Right cardiac atrium (tissue), 5 donors: Measurements from ENCODE around the gene KAZN. TPM values are rescaled to one million over a fixed set of nuclear protein-coding genes. Genes with fewer than 3 reads are reported as not detected.

ENCODE experiments used
- ATAC-seq, 2 donors: fragments of 200-7000 bp; cut with Tn5 transposase; one replicate each; pipeline versions ENCODE4 v1.8.0 to v1.9.1; 2020; ENCODE audit warnings: moderate library complexity in 2 of 2, mild to moderate bottlenecking in 1 of 2
- DNase-seq, 3 donors: peaks; one replicate each; pipeline ENCODE4 v3.0.0-alpha.2; 2020
- H3K27ac ChIP-seq: one replicate; pipeline ENCODE4 v1.5.1; 2013; ENCODE audit warnings: mild to moderate bottlenecking, low read length, control low read depth, moderate library complexity
- H3K27me3 ChIP-seq: one replicate; pipeline ENCODE4 v1.6.1; 2013; ENCODE audit not compliant: control insufficient read depth, insufficient read depth
- H3K4me1 ChIP-seq: one replicate; pipeline ENCODE4 v1.6.1; 2013; ENCODE audit warnings: low read length; ENCODE audit not compliant: control insufficient read depth, insufficient read depth
- H3K4me3 ChIP-seq: one replicate; pipeline ENCODE4 v1.5.1; 2013; ENCODE audit warnings: low read length, control low read depth
- H3K9me3 ChIP-seq: one replicate; pipeline ENCODE4 v1.6.1; 2013; ENCODE audit warnings: low read length; ENCODE audit not compliant: control insufficient read depth
- WGBS: extraction: QIAGEN DNeasy Blood & Tissue Kit; methylation state at CpG from one replicate; pipeline ENCODE4 v1.1.7; 2013; 5-methylcytosine and 5-hydroxymethylcytosine counted together
- intact Hi-C, 4 donors: fragments of 100-400 bp; cut with DNase I; formaldehyde crosslinking; loops; one replicate each; pipeline versions ENCODE4 v1.11.0 to v1.14.0; 2022 to 2023
- polyA plus RNA-seq: library from polyadenylated mRNA; stranded (reverse); fragments of 200-250 nt; gene quantifications from one replicate; pipeline ENCODE4 v1.2.3, GENCODE V29; 2013
- total RNA-seq, 4 donors: library from RNA; stranded (reverse); fragmentation: NEBNext Ultra II Directional; extraction: Animal tissue kit (Norgen Biotek cat#: 25700); gene quantifications; one replicate each; pipeline ENCODE4 v1.2.1, GENCODE V29; 2021
- donor health status: healthy with polysubstance abuse.
- donor health status: DM: no; HTN: yes; CAD: no.
- donor health status: DM: no; HTN: no; CAD: no.
- donor health status: DM: no; HTN: yes; CAD: no; lungs with severe emphysema.
- donor health status: DM: yes; HTN: yes; CAD: no.

KAZN gene
- total and polyA plus RNA-seq, 5 donors = 3.7 to 14.9 (median 12.7) TPM

DNA sequence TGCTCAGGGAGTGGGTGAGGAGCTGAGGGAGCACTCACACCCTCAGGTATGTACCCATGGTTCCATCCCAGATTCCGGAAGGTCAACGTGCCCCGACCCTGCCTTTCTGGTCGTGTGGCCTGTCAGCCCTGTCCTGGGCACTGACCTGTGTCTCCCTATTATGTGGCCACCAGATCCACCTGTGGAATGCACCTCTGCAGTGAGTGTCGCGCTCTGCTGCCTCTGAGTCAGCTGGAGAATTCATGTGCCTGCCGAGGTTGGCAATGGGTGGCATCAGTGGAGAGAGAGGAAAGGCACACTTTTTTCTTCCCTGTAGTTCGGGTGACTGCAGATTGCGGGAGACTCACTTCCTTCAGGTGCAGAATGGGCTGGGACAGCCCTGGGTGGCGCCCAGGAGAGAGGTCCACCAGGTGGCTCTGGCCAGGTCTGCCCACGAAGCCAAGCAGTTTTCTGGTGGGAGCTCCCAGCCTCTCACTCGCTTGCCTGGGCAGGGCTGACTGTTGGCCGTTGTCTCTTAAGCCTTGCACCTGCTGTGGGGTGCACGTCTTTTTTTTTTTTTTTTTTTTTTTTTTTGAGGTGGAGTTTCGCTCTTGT, 378.9 kb downstream of the KAZN start:
- Histone ChIP-seq H3K27me3 (no peaks in the 10 kb centered on the region), H3K4me3 (no peak overlapping the region), H3K4me1 (peaks cover 2% of the 10 kb centered on the region), H3K27ac (no peak overlapping the region), H3K9me3 (no peaks in the 10 kb centered on the region)
- no peak for ATAC-seq
- intact Hi-C loops = no loop called here
- 89% methylated on average over 15 of the region's 15 CpGs for WGBS
- DNase-seq = no peak

DNA sequence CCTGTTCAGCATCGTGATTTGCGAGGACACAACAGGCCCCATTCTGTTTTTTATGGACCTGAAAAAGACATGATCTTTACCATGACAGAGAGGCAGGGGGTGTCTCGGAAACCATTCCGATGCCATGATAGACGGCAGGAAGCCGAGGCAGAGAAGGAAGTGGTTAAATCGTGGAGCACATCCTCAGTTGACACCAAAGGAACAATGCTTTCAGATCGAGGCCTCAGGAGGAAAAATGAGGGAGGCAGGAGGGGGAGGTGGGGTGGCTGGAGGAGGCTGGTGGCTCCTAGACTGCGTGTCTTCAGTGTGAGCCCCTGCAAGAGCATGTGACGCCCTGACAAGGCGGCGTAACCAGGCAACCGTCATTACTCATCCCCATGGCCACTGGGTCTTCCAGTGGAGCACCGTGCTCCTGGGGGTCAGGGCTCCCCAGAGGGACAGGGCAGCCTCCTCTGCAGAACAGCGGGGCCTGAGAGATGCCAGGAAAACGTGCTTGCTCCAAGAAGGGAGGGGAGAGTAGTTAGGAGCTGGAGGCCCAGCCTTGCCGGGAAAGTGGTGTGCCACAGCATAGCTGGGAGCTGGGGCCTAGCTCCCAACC, 382.2 kb downstream of the KAZN start:
- Histone ChIP-seq H3K9me3 (no peaks in the 10 kb centered on the region), H3K27me3 (no peaks in the 10 kb centered on the region), H3K4me1 (peaks cover 2% of the 10 kb centered on the region), H3K4me3 (no peak overlapping the region), H3K27ac (no peak overlapping the region)
- intact Hi-C loops = no loop called here
- DNase-seq (peak in 1 of 3 donors; percentile 22), ATAC-seq (peak; percentile 21 to 28)
- WGBS = 49% methylated on average over 17 of the region's 17 CpGs

DNA sequence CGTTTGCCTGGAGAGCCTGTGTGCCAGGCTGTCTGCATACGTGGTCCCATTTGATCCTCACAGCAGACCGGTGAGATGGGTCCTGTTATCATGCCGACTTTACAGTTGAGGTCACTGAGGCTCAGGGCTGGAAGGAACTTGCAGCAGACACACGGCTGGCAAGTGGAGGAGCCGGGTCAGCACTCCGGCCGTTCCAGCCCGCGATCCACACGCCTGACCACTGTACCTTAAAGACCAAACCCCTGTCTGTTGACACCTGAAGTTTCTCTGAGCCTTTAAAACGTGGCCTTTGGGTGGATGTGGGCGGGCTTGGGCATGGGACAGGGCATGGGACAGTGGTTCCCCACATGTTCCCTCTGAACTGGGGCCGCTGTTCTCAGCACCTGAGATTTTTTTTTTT, 383.5 kb downstream of the KAZN start:
- Histone ChIP-seq H3K9me3 (no peaks in the 10 kb centered on the region), H3K4me1 (peaks cover 2% of the 10 kb centered on the region), H3K27ac (no peak overlapping the region), H3K4me3 (no peak overlapping the region), H3K27me3 (no peaks in the 10 kb centered on the region)
- DNase-seq (no peak), ATAC-seq (no peak)
- intact Hi-C loops = no loop called here
- WGBS = 93% methylated on average over 14 of the region's 14 CpGs

DNA sequence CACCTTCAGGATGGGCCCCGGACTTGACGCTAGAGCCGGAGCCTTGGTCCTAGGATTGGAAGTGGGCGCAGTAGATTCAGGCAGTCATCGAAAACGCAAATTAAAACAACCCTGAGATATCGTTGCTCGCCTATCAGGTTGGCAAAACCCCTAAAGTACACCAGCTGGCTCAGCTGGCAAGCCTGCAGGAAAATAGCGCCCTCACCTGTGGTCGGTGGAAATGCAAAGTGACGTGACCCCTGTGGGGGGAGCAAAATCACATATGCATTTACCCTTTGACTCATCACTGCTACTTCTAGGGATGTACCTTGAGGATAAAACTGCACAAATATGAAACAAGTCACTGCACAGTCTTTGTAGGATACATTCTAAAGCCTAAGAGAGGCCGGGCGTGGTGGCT, 384.8 kb downstream of the KAZN start:
- H3K9me3 ChIP-seq = no peaks in the 10 kb centered on the region
- no peak for ATAC-seq

DNA sequence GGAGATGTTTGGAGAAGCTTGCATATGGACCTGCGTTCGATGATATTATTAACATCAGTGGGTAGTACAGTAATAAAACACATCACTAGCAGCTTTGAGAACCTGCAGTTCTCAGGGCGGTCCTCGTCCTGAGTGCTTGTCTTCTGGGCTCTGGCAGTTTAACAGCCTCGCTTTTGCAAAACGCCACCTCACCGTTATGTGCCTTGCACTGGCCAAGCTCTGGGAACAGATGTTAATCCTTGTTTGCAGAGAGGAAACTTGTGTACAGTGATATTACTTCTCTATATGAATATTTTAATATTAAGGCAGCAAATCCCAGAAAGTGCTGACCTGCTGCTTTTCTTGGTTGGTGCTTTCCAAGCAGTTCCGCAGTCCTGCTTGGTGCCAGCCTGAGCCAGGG, 387.7 kb downstream of the KAZN start:
- no peak for DNase-seq
- ATAC-seq = no peak
- 94% methylated on average over 8 of the region's 8 CpGs for WGBS
- no peaks in the 10 kb centered on the region for H3K27me3 ChIP-seq
- no peak overlapping the region for H3K4me3 ChIP-seq
- peaks cover 4% of the 10 kb centered on the region for H3K4me1 ChIP-seq
- H3K27ac ChIP-seq = no peak overlapping the region
- H3K9me3 ChIP-seq = no peaks in the 10 kb centered on the region
- intact Hi-C loops = no loop called here

More for the DNA sequence above, 384.8 kb downstream of the KAZN start:
- intact Hi-C loops = no loop called here
- peaks cover 6% of the 10 kb centered on the region for H3K4me1 ChIP-seq
- H3K4me3 ChIP-seq = no peak overlapping the region
- no peak for DNase-seq
- H3K27ac ChIP-seq = no peak overlapping the region
- WGBS = 90% methylated on average over 13 of the region's 13 CpGs
- H3K27me3 ChIP-seq = no peaks in the 10 kb centered on the region

DNA sequence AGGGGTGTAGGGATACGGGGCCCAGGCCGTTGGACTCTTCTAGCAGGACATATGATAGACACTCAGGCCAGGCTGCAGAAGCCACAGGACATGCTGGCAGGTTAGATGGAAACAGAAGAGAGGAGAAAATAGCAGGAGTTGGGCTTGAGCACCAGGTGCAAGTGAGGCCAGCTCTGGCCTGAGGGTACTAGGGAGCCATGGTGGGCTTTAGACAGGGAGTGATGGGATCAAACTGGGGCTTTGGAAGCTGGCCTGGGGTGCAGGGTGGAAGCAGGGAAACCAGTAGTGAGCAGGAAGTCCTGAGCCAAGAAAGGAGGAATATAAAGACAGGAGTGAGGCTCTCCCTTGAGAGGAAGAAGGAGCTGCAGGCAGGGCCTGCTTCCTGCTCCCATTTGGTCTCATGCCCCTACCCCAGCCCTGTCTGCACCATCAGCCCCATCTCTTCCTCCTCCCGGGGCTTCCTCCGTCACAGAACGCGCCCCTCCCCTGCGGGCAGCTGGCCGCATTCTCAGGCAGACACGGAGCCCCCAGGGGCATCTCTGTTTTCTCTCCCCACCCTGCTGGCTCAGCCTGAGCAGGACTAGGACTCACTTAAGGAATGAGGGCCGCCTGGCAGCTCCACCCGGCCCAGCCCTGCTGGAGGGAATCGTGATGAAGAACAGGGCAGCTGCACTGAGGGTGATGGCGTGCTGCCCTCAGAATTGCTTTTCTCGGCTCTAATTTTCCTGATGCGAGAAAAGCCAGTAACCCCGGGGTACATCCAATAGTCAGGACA, 389.5 kb downstream of the KAZN start:
- peaks cover 4% of the 10 kb centered on the region for H3K4me1 ChIP-seq
- H3K4me3 ChIP-seq = no peak overlapping the region
- ATAC-seq (peak; percentile 84 to 90), DNase-seq (peak; percentile 73 to 92 (median 86))
- no peak overlapping the region for H3K27ac ChIP-seq
- no peaks in the 10 kb centered on the region for H3K9me3 ChIP-seq
- intact Hi-C loops = no loop called here
- 47% methylated on average over 16 of the region's 16 CpGs for WGBS
- H3K27me3 ChIP-seq = no peaks in the 10 kb centered on the region

DNA sequence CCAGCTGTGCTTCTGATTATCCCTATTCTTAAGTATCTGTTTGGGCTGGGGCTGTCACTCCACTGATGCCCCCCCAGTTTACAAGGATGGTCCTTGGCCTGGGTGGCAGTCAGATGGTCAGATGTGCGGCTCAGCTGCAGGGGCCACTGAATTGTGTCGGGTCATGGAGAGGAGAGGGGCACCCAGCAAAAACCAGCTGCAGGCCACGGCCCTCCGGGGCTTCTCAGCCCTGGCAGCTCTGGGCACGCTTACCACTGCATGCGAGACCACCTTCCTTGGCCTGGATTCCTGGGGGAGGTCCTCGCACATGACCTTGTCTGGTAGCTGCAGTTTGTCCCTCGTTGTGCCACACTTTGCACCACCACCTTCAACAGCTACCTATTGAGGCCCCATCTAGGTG, 390.2 kb downstream of the KAZN start:
- Histone ChIP-seq H3K4me3 (no peak overlapping the region), H3K27ac (no peak overlapping the region), H3K27me3 (no peaks in the 10 kb centered on the region), H3K9me3 (no peaks in the 10 kb centered on the region), H3K4me1 (peaks cover 4% of the 10 kb centered on the region)
- no peak for ATAC-seq
- intact Hi-C loops = no loop called here
- no peak for DNase-seq
- 92% methylated on average over 8 of the region's 8 CpGs for WGBS

DNA sequence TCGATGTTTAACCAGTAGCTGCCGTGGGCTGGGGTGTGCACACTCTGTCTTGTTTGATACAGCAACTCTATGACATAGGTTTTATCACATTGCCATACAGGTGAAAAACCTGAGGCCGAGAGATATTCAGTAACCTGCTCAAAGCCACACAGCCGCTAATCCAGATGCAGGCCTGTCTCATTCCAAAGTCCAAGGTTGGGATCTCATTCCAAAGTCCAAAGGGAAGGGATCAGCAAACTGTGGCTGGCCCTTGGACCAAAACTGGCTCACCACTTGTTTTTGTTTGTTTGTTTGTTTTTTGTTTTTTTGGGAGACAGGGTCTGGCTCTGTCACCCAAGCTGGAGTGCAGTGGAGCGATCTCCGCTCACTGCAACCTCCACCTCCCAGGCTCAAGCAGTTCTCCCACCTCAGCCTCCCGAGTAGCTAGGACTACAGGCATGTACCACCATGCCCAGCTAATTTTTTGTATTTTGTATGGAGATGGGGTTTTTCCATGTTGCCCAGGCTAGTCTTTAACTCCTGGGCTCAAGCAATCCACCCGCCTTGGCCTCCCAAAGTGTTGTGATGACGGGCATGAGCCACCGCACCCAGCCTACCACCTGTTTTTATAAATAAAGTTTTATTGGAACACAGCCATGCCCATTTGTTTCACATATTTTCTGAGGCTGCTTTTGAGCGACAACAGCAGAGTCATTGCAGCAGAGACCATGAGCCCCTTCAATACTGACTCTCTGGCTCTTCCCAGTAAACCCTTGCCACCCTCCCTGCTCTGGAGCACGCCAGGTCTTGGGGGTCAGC, 391.6 kb downstream of the KAZN start:
- Histone ChIP-seq H3K4me1 (peaks cover 4% of the 10 kb centered on the region), H3K27me3 (no peaks in the 10 kb centered on the region), H3K9me3 (no peaks in the 10 kb centered on the region), H3K27ac (no peak overlapping the region), H3K4me3 (no peak overlapping the region)
- ATAC-seq (no peak), DNase-seq (no peak)
- 89% methylated on average over 12 of the region's 12 CpGs for WGBS
- intact Hi-C loops = no loop called here

DNA sequence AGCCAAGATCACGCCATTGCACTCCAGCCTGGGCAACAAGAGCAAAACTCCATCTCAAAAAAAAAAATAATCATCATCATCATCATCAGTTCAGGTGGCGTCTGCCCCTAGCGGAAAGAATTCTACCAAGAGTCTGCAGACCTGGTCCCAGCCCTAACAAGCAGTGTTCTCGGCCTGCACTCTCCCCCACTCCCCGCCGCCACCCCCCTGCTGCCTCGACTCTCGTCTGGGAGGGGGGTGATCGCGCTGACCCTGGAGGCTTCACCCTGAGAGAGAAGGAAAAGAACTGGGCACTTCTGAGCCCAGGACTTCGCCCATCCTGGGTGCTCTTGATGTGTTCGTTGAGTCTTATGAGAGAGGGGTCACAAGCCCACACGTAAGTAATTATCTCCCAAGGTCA, 394.9 kb downstream of the KAZN start:
- H3K4me1 ChIP-seq = no peaks in the 10 kb centered on the region
- WGBS = 86% methylated on average over 13 of the region's 13 CpGs
- H3K27ac ChIP-seq = no peak overlapping the region
- no peaks in the 10 kb centered on the region for H3K9me3 ChIP-seq
- no peak for ATAC-seq
- intact Hi-C loops = no loop called here
- H3K4me3 ChIP-seq = no peak overlapping the region
- H3K27me3 ChIP-seq = no peaks in the 10 kb centered on the region
- DNase-seq = no peak

DNA sequence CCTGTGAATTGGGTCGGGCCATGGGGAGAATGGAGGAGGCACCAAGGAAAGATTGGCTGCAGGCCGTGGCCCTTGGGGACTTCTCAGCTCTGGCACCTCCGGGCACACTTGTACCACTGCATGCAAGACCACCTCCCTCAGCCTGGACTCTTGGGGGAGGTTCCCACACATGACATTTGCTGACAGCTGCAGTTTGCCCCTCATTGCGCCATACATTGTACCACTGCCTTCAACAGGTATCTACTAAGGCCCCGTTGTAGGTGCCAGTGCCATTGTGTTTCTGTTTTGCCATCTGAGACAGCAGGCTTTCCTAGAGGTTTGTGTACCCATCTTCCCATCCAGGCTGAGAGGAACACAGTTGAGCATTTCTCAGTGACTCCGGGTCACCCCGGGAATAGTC, 395.7 kb downstream of the KAZN start:
- no peaks in the 10 kb centered on the region for H3K4me1 ChIP-seq
- no peak overlapping the region for H3K27ac ChIP-seq
- H3K27me3 ChIP-seq = no peaks in the 10 kb centered on the region
- DNase-seq = no peak
- H3K9me3 ChIP-seq = no peaks in the 10 kb centered on the region
- 85% methylated on average over 7 of the region's 7 CpGs for WGBS
- H3K4me3 ChIP-seq = no peak overlapping the region
- intact Hi-C loops = no loop called here
- ATAC-seq = no peak
